Adrenal gland (tissue), 12 donors: ENCODE results near the gene ELL2. TPM values are rescaled to one million over a fixed set of nuclear protein-coding genes. Genes with fewer than 3 reads are reported as not detected.

Experiments used
- DNase-seq, 7 donors: peaks; one replicate each; pipeline ENCODE4 v3.0.0-alpha.2; 2019 to 2020
- H3K27ac ChIP-seq, 5 donors: fragments of 200-600 bp; sonication (generic) in 4 of 5; 1 replicate in 3 of 5; 2 replicates in 2 of 5; pipeline versions ENCODE4 v1.5.1 to v1.8.0; 2016 to 2020; ENCODE audit warnings: mild to moderate bottlenecking in 1 of 5
- H3K27me3 ChIP-seq: fragments of 200-600 bp; 2 replicates; pipeline ENCODE4 v1.8.0; 2021
- H3K36me3 ChIP-seq, 2 donors: fragments of 200-600 bp; replicated peaks in 1 of 2; 1 replicate in 1 of 2; 2 replicates in 1 of 2; pipeline versions ENCODE4 v1.5.1 to v1.8.0; 2018 to 2022
- H3K4me1 ChIP-seq, 2 donors: fragments of 200-600 bp; replicated peaks in 1 of 2; 1 replicate in 1 of 2; 2 replicates in 1 of 2; pipeline versions ENCODE4 v1.5.1 to v1.8.0; 2018 to 2021
- H3K4me3 ChIP-seq, 4 donors: fragments of 200-600 bp; sonication (generic) in 3 of 4; one replicate each; pipeline ENCODE4 v1.5.1; 2016 to 2018
- H3K9me3 ChIP-seq, 3 donors: fragments of 200-600 bp; sonication (generic) in 1 of 3; replicated peaks in 1 of 3; 1 replicate in 2 of 3; 2 replicates in 1 of 3; pipeline versions ENCODE4 v1.5.1 to v1.8.0; 2016 to 2021
- POLR2A ChIP-seq, 2 donors: fragments of 450-650 bp; IDR thresholded peaks; one replicate each; pipeline ENCODE4 v1.6.1; 2017; ENCODE audit warnings: antibody characterized with exemption in 2 of 2, mild to moderate bottlenecking in 2 of 2, moderate library complexity in 1 of 2
- WGBS, 4 donors: extraction: QIAGEN DNeasy Blood & Tissue Kit in 2 of 4; methylation state at CpG; one replicate each; pipeline versions ENCODE4 v1.1.5 to v1.1.7; 2013 to 2017; 5-methylcytosine and 5-hydroxymethylcytosine counted together
- intact Hi-C, 2 donors: fragments of 100-400 bp; cut with DNase I; formaldehyde crosslinking; loops; one replicate each; pipeline versions ENCODE4 v1.14.1 to v1.15.0; 2022 to 2023
- polyA plus RNA-seq, 3 donors: library from polyadenylated mRNA; stranded (reverse); fragments of 200-250 nt in 2 of 3; fragments of 350-450 nt in 1 of 3; fragmentation: Illumina TruSeq in 1 of 3; extraction: RNeasy Lipid Tissue Mini Kit (QIAGEN cat#74804) in 1 of 3; gene quantifications; one replicate each; pipeline ENCODE4 v1.2.3, GENCODE V29; 2013 to 2014
- total RNA-seq, 9 donors: library from RNA; depleted of rRNA in 4 of 9; stranded (reverse); fragments of >200 nt in 4 of 9; fragments of 120-200 nt in 1 of 9; fragmentation: NEBNext Ultra II Directional in 1 of 9; extraction: Animal tissue kit (Norgen Biotek cat#: 25700) in 1 of 9; gene quantifications; one replicate each; pipeline versions ENCODE4 v1.1.0 to v1.2.4, GENCODE V29; 2013 to 2023
- TF ChIP-seq, protein P1 (sequence below), 6 experiments: fragments of 450-650 bp in 4 of 6; fragments of 200-600 bp in 2 of 6; sonication (generic) in 1 of 6; IDR thresholded peaks; 1 replicate in 5 of 6; 2 replicates in 1 of 6; pipeline versions ENCODE4 v1.5.1 to v1.8.0; 2016 to 2021; ENCODE audit warnings: antibody characterized with exemption in 6 of 6, mild to moderate bottlenecking in 2 of 6, moderate library complexity in 1 of 6
- donor health status: healthy with polysubstance abuse.
- donor health status: Bipolar disorder and iron deficiency.
- donor health status: DM: yes; HTN: yes; CAD: no.
- donor health status: DM: no; HTN: no; CAD: no.
- donor health status: DM: no; HTN: no; CAD: no.
- donor health status: DM: yes; HTN: yes; CAD: no.

ELL2 gene
- total and polyA plus RNA-seq, 12 donors: 3.4 to 27.5 (median 14.5) TPM

DNA sequence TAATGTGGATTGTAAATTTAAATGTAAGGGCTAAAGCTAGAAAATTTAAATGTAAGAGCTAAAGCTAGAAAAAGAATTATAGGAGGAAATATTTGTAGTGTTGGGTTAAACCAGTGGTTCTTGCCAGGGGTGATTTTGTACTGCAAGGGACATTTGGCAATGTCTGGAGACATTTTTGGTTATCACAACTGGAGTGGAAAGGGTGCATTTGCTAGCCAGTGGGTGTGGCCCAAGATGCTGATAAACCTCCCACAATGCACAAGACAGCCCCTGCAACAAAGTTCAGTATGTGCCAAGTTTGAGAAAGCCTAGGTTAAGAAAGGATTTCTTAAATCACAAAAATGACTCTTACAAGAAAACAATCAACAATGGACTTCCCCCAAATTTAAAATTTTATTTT, 31.6 kb upstream of the ELL2 start:
- Histone ChIP-seq H3K27me3 (no peaks in the 10 kb centered on the region), H3K9me3 (no peaks in the 10 kb centered on the region), H3K36me3 (no peaks in the 10 kb centered on the region), H3K4me1 (no peaks in the 10 kb centered on the region), H3K27ac (no peak overlapping the region), H3K4me3 (no peak overlapping the region)
- TF ChIP-seq POLR2A (IDR thresholded peaks at IDR 0.05): no peak
- TF ChIP-seq, protein P1, sequence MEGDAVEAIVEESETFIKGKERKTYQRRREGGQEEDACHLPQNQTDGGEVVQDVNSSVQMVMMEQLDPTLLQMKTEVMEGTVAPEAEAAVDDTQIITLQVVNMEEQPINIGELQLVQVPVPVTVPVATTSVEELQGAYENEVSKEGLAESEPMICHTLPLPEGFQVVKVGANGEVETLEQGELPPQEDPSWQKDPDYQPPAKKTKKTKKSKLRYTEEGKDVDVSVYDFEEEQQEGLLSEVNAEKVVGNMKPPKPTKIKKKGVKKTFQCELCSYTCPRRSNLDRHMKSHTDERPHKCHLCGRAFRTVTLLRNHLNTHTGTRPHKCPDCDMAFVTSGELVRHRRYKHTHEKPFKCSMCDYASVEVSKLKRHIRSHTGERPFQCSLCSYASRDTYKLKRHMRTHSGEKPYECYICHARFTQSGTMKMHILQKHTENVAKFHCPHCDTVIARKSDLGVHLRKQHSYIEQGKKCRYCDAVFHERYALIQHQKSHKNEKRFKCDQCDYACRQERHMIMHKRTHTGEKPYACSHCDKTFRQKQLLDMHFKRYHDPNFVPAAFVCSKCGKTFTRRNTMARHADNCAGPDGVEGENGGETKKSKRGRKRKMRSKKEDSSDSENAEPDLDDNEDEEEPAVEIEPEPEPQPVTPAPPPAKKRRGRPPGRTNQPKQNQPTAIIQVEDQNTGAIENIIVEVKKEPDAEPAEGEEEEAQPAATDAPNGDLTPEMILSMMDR (IDR thresholded peaks at IDR 0.05): no peak
- intact Hi-C loops: no loop called here
- DNase-seq: no peak

DNA sequence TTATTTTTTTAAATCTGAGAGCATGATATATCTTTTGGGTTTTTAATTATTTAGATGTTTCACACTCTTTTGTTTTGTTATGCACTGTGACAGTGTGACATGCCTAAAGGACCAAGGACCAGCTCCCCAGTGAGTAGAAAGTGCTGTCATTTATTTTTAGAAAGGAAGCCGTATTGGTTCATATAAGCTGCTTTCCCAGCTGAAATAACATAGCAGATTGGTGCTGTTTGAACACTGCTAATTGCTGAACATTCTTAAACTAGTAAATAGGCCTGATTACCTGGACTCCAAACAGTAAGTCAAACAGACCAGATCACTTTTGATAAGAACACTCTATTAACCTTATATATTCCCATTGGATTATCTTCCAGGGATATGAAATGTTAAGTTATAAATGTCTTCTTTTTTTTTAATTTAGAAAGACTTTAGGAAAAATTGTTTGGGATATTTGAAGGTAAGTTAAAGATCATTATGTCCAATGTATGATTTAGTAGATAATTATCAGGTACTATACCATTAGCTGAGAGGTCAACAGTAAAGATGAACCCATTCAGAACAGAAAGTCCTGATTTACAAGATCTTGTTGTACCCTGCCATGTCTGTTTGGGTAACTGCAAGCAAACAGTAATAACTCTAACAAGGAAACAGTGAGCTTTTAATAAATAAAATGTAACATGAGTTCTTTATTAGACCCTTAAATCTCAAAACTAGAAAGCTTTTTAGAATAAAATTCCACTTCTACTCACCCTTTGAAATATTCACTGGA, 27.8 kb upstream of the ELL2 start:
- no peak for DNase-seq
- Histone ChIP-seq H3K4me3 (no peak overlapping the region), H3K27ac (no peak overlapping the region), H3K4me1 (no peaks in the 10 kb centered on the region), H3K9me3 (no peaks in the 10 kb centered on the region), H3K27me3 (no peaks in the 10 kb centered on the region), H3K36me3 (no peaks in the 10 kb centered on the region)
- intact Hi-C loops: no loop called here
- TF ChIP-seq, protein P1 (IDR thresholded peaks at IDR 0.05): no peak
- no peak for TF ChIP-seq POLR2A (IDR thresholded peaks at IDR 0.05)
- 74 to 82% (median 80%) methylated on average over 1 of the region's 1 CpG for WGBS, 4 donors

DNA sequence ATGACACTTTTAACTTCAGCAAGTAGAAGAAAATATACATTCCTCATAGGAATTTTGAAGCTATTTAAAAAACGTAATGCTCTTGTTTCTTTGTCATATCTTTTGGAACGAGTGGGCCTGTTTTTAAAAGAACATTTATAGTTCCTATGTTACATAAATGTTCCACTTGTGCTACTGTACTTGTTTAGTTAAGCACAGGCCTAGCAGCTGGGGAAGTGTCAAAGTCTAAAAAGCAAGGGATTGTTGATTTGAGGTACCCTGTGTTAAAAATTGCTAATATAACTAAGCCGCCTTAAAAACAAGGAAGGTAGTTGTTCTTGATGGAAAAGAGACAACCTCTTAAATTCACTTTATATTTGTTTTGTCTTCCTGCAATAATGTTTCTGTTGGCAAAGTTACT, 27.2 kb upstream of the ELL2 start:
- Histone ChIP-seq H3K4me1 (no peaks in the 10 kb centered on the region), H3K27me3 (no peaks in the 10 kb centered on the region), H3K9me3 (no peaks in the 10 kb centered on the region), H3K36me3 (no peaks in the 10 kb centered on the region), H3K4me3 (no peak overlapping the region), H3K27ac (no peak overlapping the region)
- intact Hi-C loops: no loop called here
- no peak for DNase-seq
- 75 to 77% (median 75%) methylated on average over 3 of the region's 3 CpGs for WGBS, 4 donors
- TF ChIP-seq, protein P1 (IDR thresholded peaks at IDR 0.05): no peak
- no peak for TF ChIP-seq POLR2A (IDR thresholded peaks at IDR 0.05)

DNA sequence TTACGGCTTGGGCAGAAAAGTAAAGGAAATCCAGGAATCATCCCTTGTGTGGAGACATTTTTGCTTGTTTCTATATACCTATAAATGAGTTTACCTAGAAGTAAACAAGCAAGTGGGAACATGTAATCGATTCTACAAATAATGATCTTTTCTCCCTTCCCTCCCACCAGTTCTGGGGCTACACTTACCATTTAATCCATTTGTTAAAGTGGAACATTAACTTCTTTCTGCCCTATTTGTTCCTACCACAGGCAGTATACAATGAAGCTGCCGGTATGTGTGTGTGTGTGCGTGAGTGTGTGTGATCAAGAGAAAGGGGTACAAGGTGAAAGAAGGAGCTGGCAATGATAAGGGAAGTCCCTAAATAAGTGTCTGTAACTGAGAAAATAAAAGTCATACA, 26.4 kb upstream of the ELL2 start:
- Histone ChIP-seq H3K4me3 (no peak overlapping the region), H3K27ac (no peak overlapping the region), H3K36me3 (no peaks in the 10 kb centered on the region), H3K27me3 (no peaks in the 10 kb centered on the region), H3K9me3 (no peaks in the 10 kb centered on the region), H3K4me1 (no peaks in the 10 kb centered on the region)
- intact Hi-C loops: no loop called here
- no peak for DNase-seq
- no peak for TF ChIP-seq POLR2A (IDR thresholded peaks at IDR 0.05)
- TF ChIP-seq, protein P1 (IDR thresholded peaks at IDR 0.05): no peak
- WGBS, 4 donors: 92 to 95% (median 93%) methylated on average over 4 of the region's 4 CpGs
